Suppressor macrophage treated with lipopolysaccharide for 4 hours (primary cell): ENCODE data around the gene PLEKHA3.
"Not testable (repeated sequence)": the region's sequence is repeated elsewhere in the genome, so short reads cannot be mapped to it uniquely, and the experiment has no call there.

Source experiments
- DNase-seq: peaks from one replicate; pipeline ENCODE4 v3.0.0-alpha.2; 2020

PLEKHA3 gene

GRCh38 chr2:178480227-178481181 lies at the start of gene PLEKHA3:
Gene PLEKHA3 (plus strand): TSS chr2:178480457. CDS start chr2:178480870, 413 bp downstream.
- peak; percentile 97 for DNase-seq

GRCh38 chr2:178436662-178437061 lies 43.6 kb upstream of the PLEKHA3 start:
- no peak for DNase-seq

GRCh38 chr2:178441426-178441825 lies 38.8 kb upstream of the PLEKHA3 start:
- no peak for DNase-seq

- no peak for DNase-seq
Observed at GRCh38 chr2:178448968-178449661, 31.1 kb upstream of the PLEKHA3 start.

- peak; percentile 7 for DNase-seq
Observed at GRCh38 chr2:178449700-178450523, 30.3 kb upstream of the PLEKHA3 start.

- DNase-seq = no peak
Observed at GRCh38 chr2:178450524-178450773, 29.8 kb upstream of the PLEKHA3 start.

GRCh38 chr2:178450774-178451525 lies 29.3 kb upstream of the PLEKHA3 start, which contains the start of the genes PJVK and PRKRA:
Gene PJVK (plus strand): TSS chr2:178451378. CDS start chr2:178453410, 2,032 bp downstream.
Gene PRKRA (minus strand): TSS chr2:178451175. CDS start chr2:178451030, 145 bp downstream.
- peak; percentile 99 for DNase-seq

GRCh38 chr2:178452334-178452733 lies 27.9 kb upstream of the PLEKHA3 start:
- DNase-seq = no peak

GRCh38 chr2:178452870-178453269 lies 27.4 kb upstream of the PLEKHA3 start:
- DNase-seq = no peak

- DNase-seq = no peak
Observed at GRCh38 chr2:178455947-178456346, 24.3 kb upstream of the PLEKHA3 start.

- DNase-seq = no peak
Observed at GRCh38 chr2:178457390-178457886, 22.8 kb upstream of the PLEKHA3 start.

GRCh38 chr2:178469219-178469849 lies 10.9 kb upstream of the PLEKHA3 start:
- DNase-seq = no peak

GRCh38 chr2:178471313-178471712 lies 8.9 kb upstream of the PLEKHA3 start:
- DNase-seq = not testable (repeated sequence)

GRCh38 chr2:178473373-178473772 lies 6.9 kb upstream of the PLEKHA3 start:
- DNase-seq = no peak

- DNase-seq = no peak
Observed at GRCh38 chr2:178473931-178474330, 6.3 kb upstream of the PLEKHA3 start.

GRCh38 chr2:178474560-178474959 lies 5.7 kb upstream of the PLEKHA3 start:
- DNase-seq = no peak

GRCh38 chr2:178476477-178476876 lies 3.8 kb upstream of the PLEKHA3 start:
- DNase-seq = no peak

GRCh38 chr2:178477443-178478129 lies 2.7 kb upstream of the PLEKHA3 start:
- no peak for DNase-seq

- DNase-seq = no peak
Observed at GRCh38 chr2:178478130-178478438, 2.2 kb upstream of the PLEKHA3 start.

- DNase-seq = peak; percentile 90
Observed at GRCh38 chr2:178478439-178479274, 1.6 kb upstream of the PLEKHA3 start, which contains the start of gene FKBP7. Gene FKBP7 (minus strand): TSS chr2:178478600. CDS start chr2:178478499, 101 bp downstream.
